Neural crest cell (in vitro differentiated cells): ENCODE results near the gene IL20RA. TPM values are rescaled to one million over a fixed set of nuclear protein-coding genes. Genes with fewer than 3 reads are reported as not detected.
"Not testable (repeated sequence)": the region's sequence is repeated elsewhere in the genome, so short reads cannot be mapped to it uniquely, and the experiment has no call there.

ENCODE experiments used
- DNase-seq: peaks from one replicate; pipeline ENCODE4 v3.0.0; 2021; ENCODE audit warnings: low read depth, mixed read lengths, low spot score
- H3K27ac Mint-ChIP-seq: one replicate; pipeline ENCODE4 v1.8.0; 2021; ENCODE audit warnings: mild to moderate bottlenecking, mixed read lengths; ENCODE audit not compliant: unreplicated experiment
- H3K27me3 Mint-ChIP-seq: 2 replicates; pipeline ENCODE4 v1.8.0; 2021; ENCODE audit warnings: low read depth, mild to moderate bottlenecking, mixed read lengths
- H3K36me3 Mint-ChIP-seq: 2 replicates; pipeline ENCODE4 v1.8.0; 2021; ENCODE audit warnings: low read depth, mild to moderate bottlenecking, mixed read lengths
- H3K4me1 Mint-ChIP-seq: 2 replicates; pipeline ENCODE4 v1.8.0; 2021; ENCODE audit warnings: mixed read lengths
- H3K4me3 Mint-ChIP-seq: one replicate; pipeline ENCODE4 v1.8.0; 2021; ENCODE audit warnings: mild to moderate bottlenecking, mixed read lengths
- H3K9me3 Mint-ChIP-seq: 2 replicates; pipeline ENCODE4 v1.8.0; 2021; ENCODE audit warnings: mixed read lengths
- CTCF ChIP-seq: fragments of 200-600 bp; sonication (generic); conservative IDR thresholded peaks from 2 replicates; pipeline ENCODE4 v1.5.0; 2021; ENCODE audit warnings: antibody characterized with exemption, mild to moderate bottlenecking
- total RNA-seq: library from RNA; stranded (reverse); gene quantifications from 2 replicates; pipeline ENCODE4 v1.2.1, GENCODE V29; 2021

Gene IL20RA
- total RNA-seq, 1 donor from 2014 or later, result not detected

- no peak for DNase-seq
- Mint-ChIP-seq H3K27ac (no peak overlapping the region), H3K36me3 (no peaks in the 10 kb centered on the region), H3K4me1 (peaks cover 25% of the 10 kb centered on the region), H3K27me3 (no peaks in the 10 kb centered on the region), H3K4me3 (no peak overlapping the region), H3K9me3 (no peaks in the 10 kb centered on the region)
- TF ChIP-seq CTCF, result no peak
These were observed 80.4 kb downstream of the IL20RA start for GRCh38 chr6:136964398-136964797.

- Mint-ChIP-seq H3K4me1 (peaks cover 26% of the 10 kb centered on the region), H3K36me3 (no peaks in the 10 kb centered on the region), H3K27ac (no peak overlapping the region), H3K27me3 (no peaks in the 10 kb centered on the region), H3K4me3 (no peak overlapping the region), H3K9me3 (no peaks in the 10 kb centered on the region)
- no peak for TF ChIP-seq CTCF
- DNase-seq, result no peak
These were observed 81.5 kb downstream of the IL20RA start for GRCh38 chr6:136963259-136963658.

GRCh38 chr6:136962661-136963060 is 82.1 kb downstream of the IL20RA start:
- H3K27me3 Mint-ChIP-seq, result no peaks in the 10 kb centered on the region
- peak; percentile 14 for DNase-seq
- peak overlapping the region; percentile 71 for H3K27ac Mint-ChIP-seq
- H3K9me3 Mint-ChIP-seq, result no peaks in the 10 kb centered on the region
- H3K4me3 Mint-ChIP-seq, result no peak overlapping the region
- TF ChIP-seq CTCF, result no peak
- no peaks in the 10 kb centered on the region for H3K36me3 Mint-ChIP-seq
- H3K4me1 Mint-ChIP-seq, result peaks cover 24% of the 10 kb centered on the region

GRCh38 chr6:136961848-136962247 is 82.9 kb downstream of the IL20RA start:
- DNase-seq, result no peak
- no peak overlapping the region for H3K4me3 Mint-ChIP-seq
- no peak for TF ChIP-seq CTCF
- no peak overlapping the region for H3K27ac Mint-ChIP-seq
- no peaks in the 10 kb centered on the region for H3K36me3 Mint-ChIP-seq
- H3K4me1 Mint-ChIP-seq, result peaks cover 29% of the 10 kb centered on the region
- H3K27me3 Mint-ChIP-seq, result no peaks in the 10 kb centered on the region
- H3K9me3 Mint-ChIP-seq, result no peaks in the 10 kb centered on the region

GRCh38 chr6:136960781-136961180 is 84.0 kb downstream of the IL20RA start:
- no peak overlapping the region for H3K27ac Mint-ChIP-seq
- H3K36me3 Mint-ChIP-seq, result no peaks in the 10 kb centered on the region
- H3K9me3 Mint-ChIP-seq, result no peaks in the 10 kb centered on the region
- no peaks in the 10 kb centered on the region for H3K27me3 Mint-ChIP-seq
- no peak overlapping the region for H3K4me3 Mint-ChIP-seq
- no peak for TF ChIP-seq CTCF
- H3K4me1 Mint-ChIP-seq, result peaks cover 32% of the 10 kb centered on the region
- no peak for DNase-seq

- not testable (repeated sequence) for H3K27ac Mint-ChIP-seq, H3K36me3 Mint-ChIP-seq, H3K4me3 Mint-ChIP-seq, H3K27me3 Mint-ChIP-seq, H3K9me3 Mint-ChIP-seq, DNase-seq
- H3K4me1 Mint-ChIP-seq, result peaks cover 32% of the 10 kb centered on the region
These were observed 84.8 kb downstream of the IL20RA start for GRCh38 chr6:136959935-136960334.
